Neuronal stem cell (in vitro differentiated cells): ENCODE results near the gene GABRG3.
"Not testable (repeated sequence)": the region's sequence is repeated elsewhere in the genome, so short reads cannot be mapped to it uniquely, and the experiment has no call there.

Experiments
- DNase-seq: peaks from one replicate; pipeline ENCODE4 v3.0.0-alpha.2; 2013; ENCODE audit warnings: low spot score
- H2AFZ ChIP-seq: one replicate; pipeline ENCODE4 v1.6.1; 2013; ENCODE audit warnings: mild to moderate bottlenecking, low read length, inconsistent platforms
- H2AK5ac ChIP-seq: 2 replicates; pipeline ENCODE4 v1.6.1; 2013; ENCODE audit warnings: low read depth, mild to moderate bottlenecking, inconsistent platforms, low read length, moderate library complexity, mixed read lengths
- H2BK120ac ChIP-seq: 2 replicates; pipeline ENCODE4 v1.6.1; 2013; ENCODE audit warnings: low read depth, mild to moderate bottlenecking, inconsistent platforms, low read length, moderate library complexity, mixed read lengths
- H2BK12ac ChIP-seq: one replicate; pipeline ENCODE4 v1.6.1; 2013; ENCODE audit warnings: low read length, inconsistent platforms
- H2BK15ac ChIP-seq: 2 replicates; pipeline ENCODE4 v1.6.1; 2013; ENCODE audit warnings: mild to moderate bottlenecking, low read length, inconsistent platforms, mixed read lengths
- H2BK5ac ChIP-seq: one replicate; pipeline ENCODE4 v1.6.1; 2013; ENCODE audit warnings: inconsistent platforms, mild to moderate bottlenecking, low read length, moderate library complexity
- H3K14ac ChIP-seq: one replicate; pipeline ENCODE4 v1.6.1; 2013; ENCODE audit warnings: low read length, inconsistent platforms
- H3K18ac ChIP-seq: 2 replicates; pipeline ENCODE4 v1.6.1; 2013; ENCODE audit warnings: low read length, inconsistent platforms
- H3K23ac ChIP-seq: 2 replicates; pipeline ENCODE4 v1.6.1; 2013; ENCODE audit warnings: low read depth, mild to moderate bottlenecking, mixed read lengths, low read length, inconsistent platforms; ENCODE audit not compliant: poor library complexity
- H3K27ac ChIP-seq: replicated peaks from 3 replicates; pipeline ENCODE4 v1.5.1; 2013; ENCODE audit warnings: low read length, inconsistent platforms
- H3K27me3 ChIP-seq, 3 experiments: 2 replicates each; pipeline ENCODE4 v1.6.1; 2013; ENCODE audit warnings: low read length in 3 of 3, mild to moderate bottlenecking in 2 of 3, inconsistent platforms in 1 of 3, low read depth in 1 of 3, mixed read lengths in 1 of 3, moderate library complexity in 1 of 3; ENCODE audit not compliant: control insufficient read depth in 3 of 3, insufficient read depth in 3 of 3
- H3K36me3 ChIP-seq, 2 donors: replicated peaks in 1 of 2; 2 replicates each; pipeline ENCODE4 v1.6.1; 2013; ENCODE audit warnings: low read length in 2 of 2; ENCODE audit not compliant: control insufficient read depth in 2 of 2, insufficient read depth in 2 of 2
- H3K4ac ChIP-seq: 2 replicates; pipeline ENCODE4 v1.6.1; 2013; ENCODE audit warnings: inconsistent platforms, mild to moderate bottlenecking, low read length, moderate library complexity
- H3K4me1 ChIP-seq, 2 donors: 1 replicate in 1 of 2; 2 replicates in 1 of 2; pipeline ENCODE4 v1.6.1; 2013; ENCODE audit warnings: low read length in 2 of 2, low read depth in 1 of 2; ENCODE audit not compliant: control insufficient read depth in 2 of 2, insufficient read depth in 1 of 2
- H3K4me2 ChIP-seq: one replicate; pipeline ENCODE4 v1.6.1; 2013; ENCODE audit warnings: mild to moderate bottlenecking, low read length, inconsistent platforms; ENCODE audit not compliant: insufficient read depth, poor library complexity, severe bottlenecking
- H3K4me3 ChIP-seq, 2 donors: 2 replicates each; pipeline ENCODE4 v1.5.1; 2013; ENCODE audit warnings: low read length in 2 of 2, mild to moderate bottlenecking in 2 of 2, inconsistent platforms in 1 of 2, moderate library complexity in 1 of 2
- H3K79me1 ChIP-seq: one replicate; pipeline ENCODE4 v1.6.1; 2013; ENCODE audit warnings: low read depth, mild to moderate bottlenecking, inconsistent platforms, low read length, moderate library complexity
- H3K9ac ChIP-seq: one replicate; pipeline ENCODE4 v1.6.1; 2013; ENCODE audit warnings: mild to moderate bottlenecking, low read depth, low read length, inconsistent platforms; ENCODE audit not compliant: poor library complexity
- H3K9me3 ChIP-seq, 2 donors: replicated peaks in 1 of 2; 2 replicates each; pipeline versions ENCODE3 to v1.6.1; 2013; ENCODE audit warnings: low read length in 2 of 2, mild to moderate bottlenecking in 2 of 2, inconsistent platforms in 1 of 2, low read depth in 1 of 2, mixed read lengths in 1 of 2, moderate library complexity in 1 of 2; ENCODE audit not compliant: control insufficient read depth in 2 of 2, insufficient read depth in 1 of 2
- H4K8ac ChIP-seq: one replicate; pipeline ENCODE4 v1.6.1; 2013; ENCODE audit warnings: low read depth, mild to moderate bottlenecking, inconsistent platforms, low read length, moderate library complexity
- H4K91ac ChIP-seq: one replicate; pipeline ENCODE4 v1.6.1; 2013; ENCODE audit warnings: low read length, low read depth, mild to moderate bottlenecking, inconsistent platforms; ENCODE audit not compliant: poor library complexity
- WGBS, 2 donors: extraction: QIAGEN DNeasy Blood & Tissue Kit; methylation state at CpG; one replicate each; pipeline ENCODE4 v1.1.7; 2013; ENCODE audit warnings: missing lambda C conversion rate in 2 of 2, mixed read lengths in 1 of 2; ENCODE audit not compliant: insufficient read length in 2 of 2, insufficient replicate concordance in 1 of 2; ENCODE audit errors: extremely low coverage in 2 of 2; 5-methylcytosine and 5-hydroxymethylcytosine counted together

The GABRG3 gene

DNA sequence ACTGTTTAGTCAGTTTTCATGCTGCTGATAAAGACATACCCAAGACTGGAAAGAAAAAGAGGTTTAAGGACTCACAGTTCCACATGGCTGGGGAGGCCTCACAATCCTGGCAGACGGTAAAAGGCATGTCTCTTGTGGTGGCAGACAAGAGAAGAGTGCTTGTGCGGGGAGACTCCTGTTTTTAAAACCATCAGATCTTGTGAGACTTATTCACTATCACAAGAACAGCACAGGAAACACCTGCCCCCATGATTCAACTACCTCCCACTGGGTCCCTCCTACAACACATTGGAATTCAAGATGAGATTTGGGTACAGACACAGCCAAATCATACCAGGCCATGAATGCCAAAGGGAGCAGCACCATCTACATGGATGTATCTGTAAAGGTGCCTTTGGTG is 406.4 kb downstream of the GABRG3 start:
- not testable (repeated sequence) for H4K91ac ChIP-seq, H3K27ac ChIP-seq, H3K4me1 ChIP-seq, H2BK12ac ChIP-seq, H3K23ac ChIP-seq, H2AK5ac ChIP-seq, H3K14ac ChIP-seq, DNase-seq, H2AFZ ChIP-seq, H4K8ac ChIP-seq, H2BK15ac ChIP-seq, H3K18ac ChIP-seq, H3K79me1 ChIP-seq, H3K4me3 ChIP-seq, H2BK120ac ChIP-seq, H3K9ac ChIP-seq, H3K36me3 ChIP-seq, H2BK5ac ChIP-seq, H3K4me2 ChIP-seq, H3K9me3 ChIP-seq, H3K4ac ChIP-seq, H3K27me3 ChIP-seq
- WGBS, 2 donors, result no CpG with 5 or more reads among the region's 2 CpGs

DNA sequence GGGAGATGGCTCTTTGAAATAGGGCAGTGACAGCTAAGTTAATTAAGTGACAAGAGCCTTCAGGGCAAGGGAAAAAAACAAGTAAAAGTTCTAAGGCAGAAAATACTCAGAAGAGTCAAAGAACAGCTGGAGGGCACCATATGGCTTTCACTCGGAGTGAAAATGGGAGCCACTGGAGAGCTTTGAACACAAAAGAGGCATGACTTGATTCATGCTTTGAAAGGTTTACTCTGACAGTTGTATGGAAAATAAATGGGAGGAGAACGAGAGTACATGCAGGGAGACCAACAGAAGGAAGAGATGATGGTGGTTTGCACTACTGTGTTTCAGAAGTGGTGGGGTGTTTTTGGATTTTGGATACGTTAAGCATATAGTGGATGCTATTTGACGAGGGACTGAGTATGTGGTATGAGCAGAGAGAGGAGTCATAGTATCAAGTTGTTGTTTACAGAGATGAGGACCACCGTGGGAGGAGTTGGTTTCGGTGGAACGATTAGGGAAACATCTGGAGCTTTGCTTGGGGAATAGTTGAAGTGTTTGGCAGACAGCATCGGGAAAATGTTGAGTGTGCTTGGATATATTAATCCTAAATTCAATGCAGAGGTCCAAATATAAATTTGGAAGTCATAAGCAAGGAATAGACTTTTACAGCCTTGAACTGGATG is 411.5 kb downstream of the GABRG3 start:
- Histone ChIP-seq H3K23ac (no peak overlapping the region), H4K8ac (no peak overlapping the region), H2AFZ (no peak overlapping the region), H3K9me3 (no peaks in the 10 kb centered on the region), H2BK12ac (no peak overlapping the region), H3K79me1 (no peaks in the 10 kb centered on the region), H4K91ac (no peak overlapping the region), H3K18ac (no peak overlapping the region), H3K4me2 (no peak overlapping the region), H3K27me3 (no peaks in the 10 kb centered on the region), H3K14ac (no peak overlapping the region), H3K9ac (no peak overlapping the region), H3K4me3 (no peak overlapping the region), H2BK5ac (no peak overlapping the region), H3K4me1 (peaks cover 0 to 3% of the 10 kb centered on the region in 2 donors), H2BK120ac (no peak overlapping the region), H3K27ac (no peak overlapping the region), H2BK15ac (no peak overlapping the region), H3K36me3 (no peaks in the 10 kb centered on the region), H3K4ac (no peak overlapping the region), H2AK5ac (no peak overlapping the region)
- no CpG with 5 or more reads among the region's 8 CpGs for WGBS, 2 donors
- DNase-seq, result no peak

DNA sequence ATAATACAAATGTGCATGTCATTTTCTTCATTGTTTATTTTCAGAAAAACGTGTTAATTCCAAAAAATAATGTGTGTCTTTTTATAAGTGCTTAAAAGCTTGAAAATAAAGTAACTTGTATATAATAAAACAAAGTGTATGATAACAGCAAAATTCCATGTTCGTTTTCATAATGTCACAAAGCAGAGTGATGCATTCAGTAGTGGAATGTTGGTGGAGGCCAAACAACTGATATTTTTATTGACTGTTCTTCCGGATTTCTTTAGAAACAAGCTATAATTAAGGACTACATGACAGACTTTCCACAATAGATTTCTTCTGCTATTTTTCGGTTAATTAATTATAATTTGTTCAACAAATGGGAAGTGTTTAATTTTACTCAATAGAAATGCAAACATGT is 412.7 kb downstream of the GABRG3 start:
- H3K4me1 ChIP-seq, result peaks cover 0 to 3% of the 10 kb centered on the region in 2 donors
- no peak overlapping the region for H2AK5ac ChIP-seq
- H2AFZ ChIP-seq, result no peak overlapping the region
- H3K4me3 ChIP-seq, result no peak overlapping the region
- H3K9me3 ChIP-seq, result no peaks in the 10 kb centered on the region
- no peak overlapping the region for H3K23ac ChIP-seq
- H2BK5ac ChIP-seq, result no peak overlapping the region
- H3K14ac ChIP-seq, result no peak overlapping the region
- H3K36me3 ChIP-seq, result no peaks in the 10 kb centered on the region
- no peak overlapping the region for H3K18ac ChIP-seq
- no peak for DNase-seq
- H4K8ac ChIP-seq, result no peak overlapping the region
- no CpG with 5 or more reads among the region's 4 CpGs for WGBS, 2 donors
- no peak overlapping the region for H3K4me2 ChIP-seq
- no peak overlapping the region for H4K91ac ChIP-seq
- H3K4ac ChIP-seq, result no peak overlapping the region
- H3K9ac ChIP-seq, result no peak overlapping the region
- no peaks in the 10 kb centered on the region for H3K79me1 ChIP-seq
- no peak overlapping the region for H2BK15ac ChIP-seq
- H2BK120ac ChIP-seq, result no peak overlapping the region
- no peak overlapping the region for H3K27ac ChIP-seq
- no peak overlapping the region for H2BK12ac ChIP-seq
- no peaks in the 10 kb centered on the region for H3K27me3 ChIP-seq

DNA sequence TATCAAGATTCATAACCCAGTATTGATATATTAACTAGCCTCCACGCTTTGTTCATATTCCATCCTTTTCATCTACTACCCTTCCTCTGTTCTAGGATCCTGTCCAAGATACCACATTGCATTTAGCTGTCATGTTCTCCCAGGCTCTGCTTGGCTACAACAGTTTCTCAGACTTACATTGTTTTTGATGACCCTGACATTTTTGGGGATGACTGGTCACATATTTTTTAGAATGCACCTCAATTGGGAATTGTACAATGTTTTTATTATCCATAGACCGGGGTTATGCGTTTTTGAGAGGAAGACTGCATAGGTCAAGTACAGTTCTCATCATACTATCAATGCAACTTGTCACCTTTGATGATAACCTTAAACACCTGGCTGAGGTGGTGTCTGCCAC is 421.2 kb downstream of the GABRG3 start:
- Histone ChIP-seq H2BK120ac (no peak overlapping the region), H3K79me1 (no peaks in the 10 kb centered on the region), H3K27ac (no peak overlapping the region), H3K36me3 (no peaks in the 10 kb centered on the region), H3K4me2 (no peak overlapping the region), H3K18ac (no peak overlapping the region), H2AFZ (no peak overlapping the region), H2BK15ac (no peak overlapping the region), H4K91ac (no peak overlapping the region), H3K9ac (no peak overlapping the region), H3K23ac (no peak overlapping the region), H3K14ac (no peak overlapping the region), H4K8ac (no peak overlapping the region), H3K9me3 (no peaks in the 10 kb centered on the region), H2BK12ac (no peak overlapping the region), H3K4ac (no peak overlapping the region), H2AK5ac (no peak overlapping the region), H3K27me3 (no peaks in the 10 kb centered on the region), H3K4me3 (no peak overlapping the region), H2BK5ac (no peak overlapping the region), H3K4me1 (no peaks in the 10 kb centered on the region)
- no peak for DNase-seq
- no CpG with 5 or more reads among the region's 3 CpGs for WGBS, 2 donors
